GM21360 (cell line): Measurements from ENCODE around the gene TMEM129.

Experiments
- ATAC-seq: cut with Tn5 transposase; IDR thresholded peaks from one replicate; pipeline ENCODE4 v1.9.1; 2021; ENCODE audit warnings: mild to moderate bottlenecking, moderate library complexity; ENCODE audit not compliant: unreplicated experiment

The TMEM129 gene

GRCh38 chr4:1745165-1745564, 24.0 kb upstream of the TMEM129 start:
- ATAC-seq = no peak

DNA sequence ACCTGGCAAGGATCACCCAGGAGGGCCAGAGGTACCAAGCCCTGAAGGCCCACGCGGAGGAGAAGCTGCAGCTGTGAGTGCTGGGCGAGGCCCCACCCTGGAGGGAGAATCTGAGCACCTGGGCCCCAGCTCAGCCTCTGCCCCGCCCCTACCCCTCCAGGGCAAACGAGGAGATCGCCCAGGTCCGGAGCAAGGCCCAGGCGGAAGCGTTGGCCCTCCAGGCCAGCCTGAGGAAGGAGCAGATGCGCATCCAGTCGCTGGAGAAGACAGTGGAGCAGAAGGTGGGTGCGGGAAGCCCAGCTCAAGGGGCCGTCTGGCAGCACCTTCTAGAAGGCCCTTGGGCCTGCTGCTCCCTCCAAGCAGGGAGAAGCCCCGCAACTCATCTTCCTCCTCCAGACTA, 23.4 kb upstream of the TMEM129 start:
- ATAC-seq = no peak

DNA sequence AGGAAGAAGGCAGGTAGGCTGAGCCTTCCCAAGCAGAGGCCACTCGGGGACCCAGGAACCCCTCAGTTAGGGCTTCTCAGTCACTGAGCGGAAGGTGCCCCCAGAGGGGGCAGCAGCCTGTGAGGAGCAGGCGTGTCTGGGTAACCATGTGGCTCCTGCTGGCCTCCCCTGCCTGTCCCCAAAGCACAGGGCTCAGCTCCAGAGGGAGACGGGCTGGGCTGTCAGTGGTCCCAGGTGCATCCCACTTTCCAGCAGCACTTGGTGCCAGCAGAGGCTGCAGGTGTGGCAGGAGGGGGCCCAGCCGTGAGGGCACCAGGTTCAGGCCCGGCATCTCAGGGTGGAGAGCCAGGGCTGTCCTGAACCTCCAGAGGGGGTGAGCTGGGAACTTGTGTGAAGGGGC, 22.9 kb upstream of the TMEM129 start:
- ATAC-seq = no peak

DNA sequence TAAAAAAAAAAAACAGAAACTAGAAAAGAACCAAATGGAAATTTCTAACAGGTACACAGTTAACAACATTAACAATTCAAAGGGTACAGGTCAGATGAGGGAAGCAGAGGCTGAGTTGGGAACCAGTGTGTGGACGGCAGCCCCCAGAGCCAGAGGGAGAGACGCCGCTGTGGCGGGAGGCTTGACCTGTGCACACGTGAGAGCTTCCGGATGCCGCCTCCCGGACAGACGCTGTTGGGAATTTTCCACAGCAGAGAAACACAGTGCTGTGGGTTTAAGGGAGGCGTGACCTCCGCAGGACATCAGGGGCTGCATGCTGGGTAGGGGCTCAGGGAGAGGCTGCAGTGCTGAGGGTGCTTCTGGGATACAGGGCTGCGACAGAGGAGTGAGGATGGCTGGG, 22.4 kb upstream of the TMEM129 start:
- ATAC-seq = no peak

GRCh38 chr4:1741208-1741607, 20.1 kb upstream of the TMEM129 start:
- no peak for ATAC-seq

DNA sequence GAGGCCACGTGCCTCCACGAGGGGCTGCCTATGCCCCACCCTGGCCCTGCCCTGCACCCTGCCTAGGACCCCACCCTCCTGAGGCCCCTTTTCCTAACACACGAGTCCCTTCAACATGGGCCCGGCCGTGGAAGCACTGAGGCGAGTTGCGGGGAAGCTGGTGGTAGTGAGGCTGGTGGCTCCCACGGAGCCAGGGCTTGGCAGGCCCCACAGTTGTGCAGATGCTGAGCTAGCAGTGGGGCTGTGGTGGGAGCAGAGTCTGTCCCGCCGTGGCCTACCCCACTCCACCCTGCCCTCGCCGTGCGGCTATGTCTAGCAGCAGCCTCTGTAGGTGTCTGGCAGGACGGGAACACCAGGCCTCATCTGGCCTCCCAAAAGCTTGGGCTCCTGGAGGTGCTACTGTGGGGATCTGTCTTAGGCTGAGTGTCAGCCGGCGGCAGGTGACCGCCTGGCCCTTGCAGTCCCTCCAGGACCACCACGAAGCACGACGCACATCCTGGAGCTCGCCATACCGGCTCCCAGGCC, 19.0 kb upstream of the TMEM129 start:
- ATAC-seq = no peak

- ATAC-seq = no peak
Measured at GRCh38 chr4:1739358-1739757, 18.2 kb upstream of the TMEM129 start.

GRCh38 chr4:1738410-1738809, 17.3 kb upstream of the TMEM129 start:
- ATAC-seq = no peak

DNA sequence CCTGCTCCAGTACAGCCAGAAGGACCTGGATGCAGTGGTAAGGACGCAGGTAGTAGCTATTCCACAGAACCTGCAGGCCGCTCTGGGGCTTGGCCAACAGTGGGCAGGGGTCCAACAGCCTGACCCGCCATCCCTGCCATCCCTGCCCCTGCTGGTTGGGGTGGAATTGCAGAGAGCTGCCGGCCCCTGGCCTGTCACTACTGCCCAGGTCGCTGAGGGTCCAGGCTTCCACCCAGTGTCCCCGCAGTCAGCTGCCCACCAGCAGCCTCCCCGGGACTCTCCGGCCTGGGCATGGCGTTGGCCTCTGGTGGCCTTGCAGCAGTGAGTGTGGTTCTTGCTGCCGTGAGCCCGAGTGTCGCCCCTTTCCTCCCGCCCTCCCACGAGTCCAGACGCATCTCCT, 16.5 kb upstream of the TMEM129 start:
- ATAC-seq = no peak

- ATAC-seq = no peak
Measured at GRCh38 chr4:1736812-1737211, 15.7 kb upstream of the TMEM129 start.

- no peak for ATAC-seq
Measured at GRCh38 chr4:1735215-1735614, 14.1 kb upstream of the TMEM129 start.

GRCh38 chr4:1732911-1733310, 11.8 kb upstream of the TMEM129 start:
- ATAC-seq = no peak

GRCh38 chr4:1731180-1731579, 10.1 kb upstream of the TMEM129 start:
- no peak for ATAC-seq

DNA sequence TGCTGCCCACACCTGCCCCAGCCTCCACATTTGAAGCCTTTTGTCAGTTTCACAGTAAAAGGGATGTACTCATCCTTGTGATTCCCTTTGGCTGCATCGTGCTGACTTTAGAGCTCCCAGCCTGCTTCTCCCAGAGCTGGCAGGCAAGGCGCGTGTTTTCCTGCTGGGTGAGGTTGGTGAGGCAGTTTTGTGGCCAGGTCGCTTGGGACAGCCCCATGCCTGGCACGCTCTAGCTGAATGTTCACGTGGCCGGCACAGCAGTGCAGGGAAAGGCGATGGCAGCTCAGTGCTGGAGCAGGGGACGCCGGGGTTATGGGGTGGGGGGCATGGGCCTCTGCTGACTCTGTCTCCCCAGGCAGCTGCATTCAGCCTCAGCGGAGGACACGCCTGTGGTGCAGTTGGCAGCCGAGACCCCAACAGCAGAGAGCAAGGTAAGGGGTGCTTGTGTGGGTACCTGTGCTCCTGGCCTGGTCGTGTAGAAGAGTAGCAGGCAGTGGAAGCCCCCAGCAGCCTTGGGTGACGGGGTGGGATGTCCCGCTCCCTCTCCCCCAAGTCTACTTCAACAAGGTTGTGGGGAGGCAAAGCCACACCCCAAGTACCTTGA, 9.5 kb upstream of the TMEM129 start:
- no peak for ATAC-seq

- ATAC-seq = no peak
Measured at GRCh38 chr4:1728061-1728980, 7.2 kb upstream of the TMEM129 start.

GRCh38 chr4:1727117-1728031, 6.3 kb upstream of the TMEM129 start:
- no peak for ATAC-seq

DNA sequence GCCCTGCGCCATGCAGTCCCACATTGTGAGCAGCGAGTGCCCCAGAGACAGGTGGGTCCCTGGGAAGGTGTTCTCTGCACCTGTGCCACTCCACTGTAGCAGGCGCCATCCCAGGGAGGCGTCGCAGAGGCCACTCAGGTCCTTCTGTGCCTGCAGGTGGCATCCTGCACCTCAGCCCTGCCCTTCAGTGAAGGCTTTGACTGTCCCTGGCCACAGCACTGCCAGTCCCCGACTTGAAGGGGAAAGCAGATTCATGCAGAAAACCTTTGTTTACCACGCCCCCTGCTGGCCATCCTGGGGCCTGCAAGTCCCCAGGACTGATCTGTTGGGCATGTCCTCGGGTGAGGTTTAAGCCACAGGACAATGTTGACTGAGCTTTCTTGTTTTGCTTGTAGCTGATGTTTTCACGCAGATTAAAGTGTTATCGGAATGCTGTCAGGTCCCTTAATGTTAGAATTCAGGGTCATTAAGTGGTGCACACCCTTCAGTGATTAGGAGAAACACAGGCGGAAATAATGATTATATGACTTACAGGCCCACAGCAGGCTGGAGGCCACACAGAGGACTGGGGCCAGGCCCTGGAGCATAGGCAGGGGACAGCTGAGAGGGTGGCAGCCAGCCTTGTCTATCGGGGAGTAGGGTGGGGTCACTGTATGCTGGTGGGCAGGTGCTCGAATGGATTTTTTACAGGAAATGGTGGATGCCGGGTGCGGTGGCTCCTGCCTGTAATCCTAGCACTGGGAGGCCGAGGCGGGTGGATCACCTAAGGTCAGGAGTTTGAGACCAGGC, 5.2 kb upstream of the TMEM129 start:
- ATAC-seq = no peak

- no peak for ATAC-seq
Measured at GRCh38 chr4:1725521-1725920, 4.4 kb upstream of the TMEM129 start.

DNA sequence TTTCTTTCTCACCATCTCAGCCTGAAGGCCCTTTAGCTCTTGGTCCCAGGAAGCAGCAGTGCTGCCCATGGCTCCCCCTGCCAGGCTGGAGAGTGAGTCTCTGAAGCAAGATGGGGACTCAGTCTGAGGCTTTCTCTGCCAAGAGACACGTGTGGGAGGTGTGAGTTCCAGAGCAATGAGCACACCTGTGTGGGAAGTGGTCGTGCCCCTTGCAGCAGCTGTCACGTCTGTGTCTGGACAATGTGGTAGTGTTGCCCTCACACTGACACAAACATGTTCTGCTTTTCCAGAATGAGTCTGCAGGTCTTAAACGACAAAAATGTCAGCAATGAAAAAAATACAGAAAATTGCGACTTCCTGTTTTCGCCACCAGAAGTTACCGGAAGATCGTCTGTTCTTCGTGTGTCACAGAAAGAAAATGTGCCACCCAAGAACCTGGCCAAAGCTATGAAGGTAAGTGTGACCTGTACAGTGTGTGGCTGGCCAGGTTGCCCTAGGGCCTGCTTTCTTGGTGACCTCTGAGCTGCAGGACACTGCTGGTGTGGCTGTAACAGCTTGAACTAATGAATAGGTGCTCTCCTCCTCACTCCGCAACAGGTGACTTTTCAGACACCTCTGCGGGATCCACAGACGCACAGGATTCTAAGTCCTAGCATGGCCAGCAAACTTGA, 2.1 kb upstream of the TMEM129 start:
- no peak for ATAC-seq
